Posterior vena cava (tissue), 2 donors: ENCODE data around the gene GPX1. TPM values are rescaled to one million over a fixed set of nuclear protein-coding genes. Genes with fewer than 3 reads are reported as not detected.
"Not testable (repeated sequence)": the region's sequence is repeated elsewhere in the genome, so short reads cannot be mapped to it uniquely, and the experiment has no call there.

ENCODE experiments used
- DNase-seq: peaks from one replicate; pipeline ENCODE4 v3.0.0-alpha.2; 2020; ENCODE audit warnings: low spot score
- intact Hi-C, 2 donors: fragments of 100-400 bp; cut with DNase I; formaldehyde crosslinking; loops; one replicate each; pipeline versions ENCODE4 v1.14.1 to v1.14.2; 2022 to 2023
- total RNA-seq, 2 donors: library from RNA; stranded (reverse); fragmentation: NEBNext Ultra II Directional; extraction: Animal tissue kit (Norgen Biotek cat#: 25700); gene quantifications; one replicate each; pipeline ENCODE4 v1.2.1, GENCODE V29; 2021
- donor health status: DM: yes; HTN: yes; CAD: no.
- donor health status: DM: yes; HTN: yes; CAD: no.

The GPX1 gene
- total RNA-seq, 2 donors from 2014 or later = 212 to 242 TPM

- DNase-seq = no peak
- intact Hi-C loops = no loop called here
Measured at GRCh38 chr3:49370585-49371290, 12.6 kb upstream of the GPX1 start.

- intact Hi-C loops = loop anchor here in 1 of 2 donors (2.0 kb wide), 1 partner anchor 14 kb away; no protein-coding TSS in a partner anchor
- no peak for DNase-seq
Measured at GRCh38 chr3:49362561-49362960, 4.4 kb upstream of the GPX1 start.

- DNase-seq = no peak
- intact Hi-C loops = loop anchor here (10.0 kb wide), 2 partner anchors 45 to 55 kb away; partner anchors contain the start of genes RHOA (in 1 of the 2) and TCTA (in 1 of the 2)
Measured at GRCh38 chr3:49359623-49360022, 1.5 kb upstream of the GPX1 start.

GRCh38 chr3:49358884-49359225, 702 bp upstream of the GPX1 start:
- no peak for DNase-seq
- intact Hi-C loops = loop anchor here (10.0 kb wide), 2 partner anchors 46 to 56 kb away; partner anchors contain the start of genes RHOA (in 1 of the 2) and TCTA (in 1 of the 2)

- intact Hi-C loops = loop anchor here (10.0 kb wide), 2 partner anchors 47 to 57 kb away; partner anchors contain the start of genes RHOA (in 1 of the 2) and TCTA (in 1 of the 2)
- DNase-seq = peak; percentile 89
Measured at GRCh38 chr3:49357443-49358216, 523 bp downstream of the GPX1 start.

- not testable (repeated sequence) for DNase-seq
- intact Hi-C loops = loop anchor here (10.0 kb wide), 2 partner anchors 48 to 58 kb away; partner anchors contain the start of genes RHOA (in 1 of the 2) and TCTA (in 1 of the 2)
Measured at GRCh38 chr3:49357095-49357442, 1.1 kb downstream of the GPX1 start.

DNA sequence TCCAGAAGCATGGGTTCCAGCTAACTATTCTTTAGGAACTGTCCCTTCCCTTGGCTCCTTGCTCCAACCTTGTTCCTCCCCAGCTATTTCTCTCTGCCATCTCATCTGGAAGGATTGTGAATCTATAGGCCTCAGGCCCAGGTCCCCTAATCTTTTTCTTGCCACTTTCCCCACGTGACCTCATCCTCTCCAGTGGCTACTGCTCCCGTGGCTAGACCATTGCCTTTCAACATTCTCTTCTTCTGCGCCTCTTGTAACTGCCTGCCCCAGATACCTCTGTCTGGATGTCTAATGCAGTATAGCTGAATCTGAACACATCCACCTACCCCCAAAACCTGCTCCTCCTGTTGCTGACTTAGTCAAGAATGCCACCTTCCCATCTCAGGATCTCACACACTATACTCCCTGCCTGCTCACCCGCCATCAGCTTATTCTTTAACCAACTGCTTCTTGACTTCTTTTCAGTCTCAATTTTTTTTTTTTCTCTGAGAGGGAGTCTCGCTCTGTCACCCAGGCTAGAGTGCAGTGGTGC, 5.2 kb downstream of the GPX1 start:
- intact Hi-C loops = loop anchor here (10.0 kb wide), 2 partner anchors 52 to 62 kb away; partner anchors contain the start of genes RHOA (in 1 of the 2) and TCTA (in 1 of the 2)

DNA sequence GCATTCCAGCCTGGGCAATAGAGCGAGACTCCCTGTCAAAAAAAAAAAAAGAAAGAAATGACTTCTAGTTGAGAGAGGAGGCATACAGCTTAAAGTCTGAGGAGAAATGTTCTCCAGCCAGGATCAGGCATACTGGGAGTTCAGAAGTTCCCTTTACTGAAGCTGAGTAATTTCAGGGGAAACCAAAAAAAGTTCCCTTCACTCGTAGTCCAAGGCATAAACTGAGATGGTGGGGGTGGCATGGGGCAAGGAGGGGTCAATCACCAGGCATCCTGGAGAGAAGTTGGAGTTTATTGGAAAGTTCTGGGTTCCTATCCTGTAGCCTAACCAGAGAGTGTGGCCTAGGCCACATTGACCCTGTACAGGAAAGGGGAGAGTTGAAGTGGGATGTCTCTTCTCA, 5.9 kb downstream of the GPX1 start:
- DNase-seq = no peak
- intact Hi-C loops = loop anchor here (10.0 kb wide), 2 partner anchors 53 to 63 kb away; partner anchors contain the start of genes RHOA (in 1 of the 2) and TCTA (in 1 of the 2)

More for the DNA sequence above, 5.2 kb downstream of the GPX1 start:
- no peak for DNase-seq

- intact Hi-C loops = loop anchor here (10.0 kb wide), 2 partner anchors 53 to 63 kb away; partner anchors contain the start of genes RHOA (in 1 of the 2) and TCTA (in 1 of the 2)
- DNase-seq = no peak
Measured at GRCh38 chr3:49351521-49352011, 6.6 kb downstream of the GPX1 start.

- DNase-seq = no peak
- intact Hi-C loops = loop anchor here (10.0 kb wide), 3 partner anchors 55 to 95 kb away; partner anchors contain the start of genes RHOA (in 1 of the 2) and TCTA (in 1 of the 2)
Measured at GRCh38 chr3:49349348-49350114, 8.6 kb downstream of the GPX1 start.

- intact Hi-C loops = loop anchor here in 1 of 2 donors (10.0 kb wide), 1 partner anchor 96 kb away; no protein-coding TSS in a partner anchor
Measured at GRCh38 chr3:49348361-49348760, 9.8 kb downstream of the GPX1 start.

DNA sequence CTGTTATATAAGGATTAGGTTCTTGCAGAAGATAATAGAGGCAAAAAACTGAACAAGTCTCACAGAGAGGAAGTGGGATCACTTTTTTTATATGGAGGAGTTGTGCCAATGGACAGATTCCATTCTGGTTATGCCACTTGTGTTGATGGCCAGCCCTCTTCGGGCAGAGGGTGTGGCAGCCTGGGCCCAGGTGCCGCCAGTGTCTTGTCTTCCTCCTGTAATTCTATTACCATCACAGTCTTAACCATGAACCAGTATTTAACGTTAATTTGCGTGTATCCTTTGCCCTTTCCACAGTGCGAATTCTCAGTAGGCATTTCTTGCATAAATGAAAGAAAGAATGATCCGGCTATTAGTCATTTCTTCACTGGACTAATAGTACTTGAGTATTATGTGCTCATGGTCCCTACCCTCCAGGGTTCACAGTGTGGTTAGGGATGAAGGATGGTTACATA, 11.3 kb downstream of the GPX1 start:
- DNase-seq = no peak
- intact Hi-C loops = loop anchor here in 1 of 2 donors (10.0 kb wide), 1 partner anchor 98 kb away; no protein-coding TSS in a partner anchor

More at GRCh38 chr3:49348361-49348760, 9.8 kb downstream of the GPX1 start:
- DNase-seq = not testable (repeated sequence)

GRCh38 chr3:49343163-49343562, 15.0 kb downstream of the GPX1 start:
- DNase-seq = no peak
- intact Hi-C loops = loop anchor here (5.0 to 10.0 kb wide), 2 partner anchors 102 to 104 kb away; no protein-coding TSS in a partner anchor

DNA sequence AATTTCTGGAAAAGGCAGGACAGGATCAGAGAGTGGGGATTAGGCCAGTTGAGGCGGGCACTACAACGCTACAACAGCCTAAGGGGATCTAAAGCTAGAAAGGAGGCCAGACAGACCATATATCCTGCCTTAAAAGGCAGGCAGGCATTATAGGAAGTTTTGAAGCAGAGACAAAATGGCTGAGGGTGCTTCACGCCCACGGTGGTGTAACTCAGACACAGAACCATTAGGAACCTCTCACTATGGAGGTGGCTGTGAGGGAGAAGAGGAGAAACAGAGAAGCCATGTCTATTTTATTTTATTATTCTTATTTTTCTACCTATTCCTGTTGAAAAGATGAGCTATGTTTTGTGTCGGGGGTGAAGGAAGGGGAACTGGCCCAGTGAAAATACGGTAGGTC, 16.2 kb downstream of the GPX1 start:
- intact Hi-C loops = loop anchor here (5.0 to 10.0 kb wide), 2 partner anchors 103 to 105 kb away; no protein-coding TSS in a partner anchor
- DNase-seq = no peak

GRCh38 chr3:49339941-49340800, 18.0 kb downstream of the GPX1 start, which contains the start of gene USP4:
Gene USP4, minus strand, starts transcription at chr3:49340053. Its CDS starts 29 bp downstream, at chr3:49340024.
- peak; percentile 97 for DNase-seq
- intact Hi-C loops = loop anchor here (5.0 to 10.0 kb wide), 2 partner anchors 105 to 107 kb away; no protein-coding TSS in a partner anchor

GRCh38 chr3:49339581-49339940, 18.6 kb downstream of the GPX1 start:
- DNase-seq = peak; percentile 83
- intact Hi-C loops = no loop called here
